A549 (cell line): ENCODE data around the gene PIK3R1. TPM values are rescaled to one million over a fixed set of nuclear protein-coding genes. Genes with fewer than 3 reads are reported as not detected.

Source experiments
- ATAC-seq, 2 experiments: fragments of 200-7000 bp in 1 of 2; fragments of >200 bp in 1 of 2; cut with Nextera tagmentation in 1 of 2; cut with Tn5 transposase in 1 of 2; 3 replicates each; pipeline versions ENCODE4 v1.8.0 to v1.9.1; 2018 to 2020; ENCODE audit warnings: mild to moderate bottlenecking in 1 of 2, moderate library complexity in 1 of 2
- CTCF ChIA-PET: fragments of 300-600 bp; sonication (Branson Sonifier 250); formaldehyde crosslinking; extraction: SDS; loops from one replicate; lab custom pipeline; 2021; ENCODE audit warnings: antibody characterized with exemption, inconsistent platforms; lab: Yijun Ruan, JAX
- POLR2A ChIA-PET: fragments of 350-600 bp; formaldehyde crosslinking; extraction: SDS; loops from one replicate; lab custom pipeline; 2021; ENCODE audit warnings: antibody characterized with exemption, inconsistent platforms; lab: Yijun Ruan, JAX
- DNase-seq, 2 experiments: peaks; one replicate each; pipeline versions ENCODE4 v3.0.0 to v3.0.0-alpha.2; 2011 to 2016; ENCODE audit warnings: low read depth in 1 of 2, low spot score in 1 of 2
- FAIRE-seq: peaks from 2 replicates; lab custom pipeline; 2011; peaks lifted over from hg19 to GRCh38; lab: Jason Lieb, UNC
- H3K27ac ChIP-seq, 2 experiments: fragments of >200 bp; sonication (Bioruptor Twin); formaldehyde crosslinking; 3 replicates each; pipeline ENCODE4 v1.5.1; 2016 to 2017
- H3K4me1 ChIP-seq: fragments of >200 bp; sonication (Bioruptor Twin); formaldehyde crosslinking; 3 replicates; pipeline ENCODE4 v1.6.1; 2016
- H3K4me2 ChIP-seq: fragments of >200 bp; sonication (Bioruptor Twin); formaldehyde crosslinking; 3 replicates; pipeline ENCODE4 v1.6.1; 2016
- H3K4me3 ChIP-seq: fragments of >200 bp; sonication (Bioruptor Twin); formaldehyde crosslinking; 3 replicates; pipeline ENCODE4 v1.5.1; 2016
- H3K9me3 ChIP-seq: fragments of >200 bp; sonication (Bioruptor Twin); formaldehyde crosslinking; 3 replicates; pipeline ENCODE4 v1.6.1; 2016
- BHLHE40 ChIP-seq: IDR thresholded peaks from 2 replicates; pipeline ENCODE4 v1.6.1; 2012; ENCODE audit warnings: low read depth, low read length, inconsistent platforms
- CEBPB ChIP-seq, 2 experiments: fragments of >200 bp in 1 of 2; sonication (Bioruptor Twin) in 1 of 2; formaldehyde crosslinking in 1 of 2; IDR thresholded peaks; 2 replicates each; pipeline ENCODE4 v1.6.1; 2012 to 2016
- EP300 ChIP-seq, 2 experiments: fragments of >200 bp; sonication (Bioruptor Twin); formaldehyde crosslinking; IDR thresholded peaks; 2 replicates in 1 of 2; 3 replicates in 1 of 2; pipeline ENCODE4 v1.6.1; 2016 to 2017
- FOSB ChIP-seq: fragments of 250-450 bp; sonication (Bioruptor Pico); IDR thresholded peaks from 2 replicates; pipeline ENCODE4 v1.5.0; 2020; ENCODE audit warnings: mild to moderate bottlenecking, moderate library complexity
- FOSL2 ChIP-seq, 2 experiments: fragments of 450-650 bp in 1 of 2; fragments of >200 bp in 1 of 2; sonication (Bioruptor Twin) in 1 of 2; formaldehyde crosslinking; IDR thresholded peaks; 2 replicates each; pipeline versions ENCODE4 v1.5.0 to v1.6.1; 2016 to 2020; ENCODE audit warnings: mild to moderate bottlenecking in 1 of 2, moderate library complexity in 1 of 2
- HEYL ChIP-seq: fragments of 250-450 bp; sonication (Bioruptor Pico); IDR thresholded peaks from 2 replicates; pipeline ENCODE4 v1.8.0; 2021; ENCODE audit warnings: mild to moderate bottlenecking, moderate library complexity
- HOXA7 ChIP-seq: fragments of 250-450 bp; sonication (Bioruptor Pico); IDR thresholded peaks from 2 replicates; pipeline ENCODE4 v1.5.0; 2020; ENCODE audit warnings: mild to moderate bottlenecking, moderate library complexity
- HOXB13 ChIP-seq: fragments of 250-450 bp; sonication (Bioruptor Pico); IDR thresholded peaks from 2 replicates; pipeline ENCODE4 v1.5.0; 2020; ENCODE audit warnings: low read depth, mild to moderate bottlenecking, moderate library complexity
- HOXB5 ChIP-seq: fragments of 250-450 bp; sonication (Bioruptor Pico); IDR thresholded peaks from 2 replicates; pipeline ENCODE4 v1.5.0; 2020; ENCODE audit warnings: mild to moderate bottlenecking, moderate library complexity
- KDM5A ChIP-seq: fragments of 200-600 bp; sonication (generic); IDR thresholded peaks from 2 replicates; pipeline ENCODE4 v1.6.1; 2016; ENCODE audit warnings: antibody characterized with exemption, mild to moderate bottlenecking
- MAFK ChIP-seq: fragments of 450-650 bp; IDR thresholded peaks from 2 replicates; pipeline ENCODE4 v1.6.1; 2014; ENCODE audit not compliant: partially characterized antibody
- NPAS2 ChIP-seq: fragments of 250-450 bp; sonication (Bioruptor Pico); IDR thresholded peaks from 2 replicates; pipeline ENCODE4 v1.8.0; 2022; ENCODE audit warnings: mild to moderate bottlenecking, moderate library complexity, borderline replicate concordance
- PHF8 ChIP-seq: fragments of 200-600 bp; sonication (generic); IDR thresholded peaks from 2 replicates; pipeline ENCODE4 v1.6.1; 2016; ENCODE audit warnings: low read depth, mild to moderate bottlenecking, antibody characterized with exemption, moderate library complexity, borderline replicate concordance
- RARB ChIP-seq: fragments of 250-450 bp; sonication (Bioruptor Pico); IDR thresholded peaks from 2 replicates; pipeline ENCODE4 v1.8.0; 2021; ENCODE audit warnings: mild to moderate bottlenecking, moderate library complexity
- RCOR1 ChIP-seq: fragments of 150-350 bp; IDR thresholded peaks from 2 replicates; pipeline ENCODE4 v1.6.1; 2014; ENCODE audit warnings: antibody characterized with exemption, low read length, low read depth
- SMC3 ChIP-seq: fragments of >200 bp; sonication (Bioruptor Twin); formaldehyde crosslinking; IDR thresholded peaks from 3 replicates; pipeline ENCODE4 v1.6.1; 2018; ENCODE audit warnings: inconsistent platforms
- TFCP2L1 ChIP-seq: fragments of 250-450 bp; sonication (Bioruptor Pico); IDR thresholded peaks from 2 replicates; pipeline ENCODE4 v1.5.0; 2021; ENCODE audit warnings: mild to moderate bottlenecking
- ZFP36 ChIP-seq: fragments of 450-650 bp; IDR thresholded peaks from 2 replicates; pipeline ENCODE4 v1.6.1; 2014; ENCODE audit warnings: borderline replicate concordance; ENCODE audit not compliant: partially characterized antibody
- WGBS: methylation state at CpG from one replicate; pipeline ENCODE4 v1.1.6; 2017; ENCODE audit errors: missing lambda C conversion rate; 5-methylcytosine and 5-hydroxymethylcytosine counted together
- polyA plus RNA-seq, 4 experiments: library from polyadenylated mRNA; depleted of rRNA in 3 of 4; stranded (reverse); fragments of >200 nt; fragmentation: RNase III in 1 of 4; extraction: RNeasy Plus Mini Kit Qiagen cat#74134 plus additional on column Dnase treatment in 1 of 4; gene quantifications; 2 replicates in 3 of 4; 3 replicates in 1 of 4; pipeline ENCODE4 v1.2.3, GENCODE V29; 2011 to 2017
- TF ChIP-seq, protein P1 (sequence below): fragments of 250-450 bp; sonication (Bioruptor Pico); IDR thresholded peaks from 2 replicates; pipeline ENCODE4 v1.5.0; 2021; ENCODE audit warnings: mild to moderate bottlenecking, moderate library complexity, borderline replicate concordance
- TF ChIP-seq, protein P2 (sequence below): fragments of >200 bp; sonication (Bioruptor Twin); formaldehyde crosslinking; IDR thresholded peaks from 3 replicates; pipeline ENCODE4 v1.5.1; 2016
- TF ChIP-seq, protein P3 (sequence below): fragments of >200 bp; sonication (Bioruptor Twin); formaldehyde crosslinking; IDR thresholded peaks from 2 replicates; pipeline ENCODE4 v1.6.1; 2016
- TF ChIP-seq, protein P4 (sequence below): fragments of 450-650 bp; IDR thresholded peaks from 2 replicates; pipeline ENCODE4 v1.6.1; 2014; ENCODE audit warnings: antibody characterized with exemption

Gene PIK3R1
- polyA plus RNA-seq, 2 of the 4 experiments (the other 2 are of a cell fraction) = 5.5 to 5.7 TPM

DNA sequence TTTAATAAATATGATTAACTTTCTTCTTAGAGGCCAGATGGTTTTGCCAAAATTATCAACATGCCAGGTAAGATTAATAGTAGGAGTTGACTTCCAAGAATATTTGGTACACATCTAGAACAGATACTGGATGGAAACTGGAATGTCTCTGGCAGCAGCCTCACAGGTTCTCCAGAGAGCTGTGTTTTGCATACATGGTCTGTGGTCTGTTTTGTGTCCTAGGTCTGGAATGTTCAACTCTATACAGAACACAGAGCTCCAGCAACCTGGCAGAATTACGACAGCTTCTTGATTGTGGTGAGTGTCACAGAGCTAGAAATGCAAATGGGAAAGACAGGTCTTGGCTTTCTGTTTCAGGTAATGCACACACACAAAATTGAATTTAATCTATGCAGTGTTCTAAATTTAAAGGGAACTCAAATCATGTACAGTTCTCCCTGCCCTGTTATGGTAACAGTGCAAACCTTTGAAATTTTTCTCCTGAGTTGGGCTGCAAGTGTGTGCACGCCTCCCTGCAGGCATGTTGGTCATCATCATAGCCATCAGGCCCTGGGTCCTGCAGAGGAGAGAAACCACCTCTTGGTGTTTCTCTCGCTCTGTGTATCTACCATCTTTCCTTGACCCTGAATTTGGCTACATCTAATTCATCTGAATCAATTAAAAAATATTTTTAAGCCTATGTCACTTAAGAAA, 58.3 kb downstream of the PIK3R1 start:
- DNase-seq (no peak), FAIRE-seq (no peak), ATAC-seq (no peak)
- CTCF ChIA-PET = interaction anchor here (0.9 to 1.6 kb wide), 3 partner anchors 12 to 374 kb away, joined by 3 to 9 read pairs (median 5); no protein-coding TSS in a partner anchor
- Histone ChIP-seq H3K27ac (no peak overlapping the region), H3K4me1 (no peaks in the 10 kb centered on the region; the same call in 2 of the 3 replicates), H3K4me3 (no peak overlapping the region), H3K9me3 (no peaks in the 10 kb centered on the region), H3K4me2 (no peak overlapping the region)
- POLR2A ChIA-PET = no interaction called here
- TF ChIP-seq FOSL2 (IDR thresholded peaks at IDR 0.05) = no peak
- TF ChIP-seq FOSL2 (CRISPR knock-in tag; IDR thresholded peaks at IDR 0.05) = no peak
- 95% methylated on average over 3 of the region's 3 CpGs for WGBS

DNA sequence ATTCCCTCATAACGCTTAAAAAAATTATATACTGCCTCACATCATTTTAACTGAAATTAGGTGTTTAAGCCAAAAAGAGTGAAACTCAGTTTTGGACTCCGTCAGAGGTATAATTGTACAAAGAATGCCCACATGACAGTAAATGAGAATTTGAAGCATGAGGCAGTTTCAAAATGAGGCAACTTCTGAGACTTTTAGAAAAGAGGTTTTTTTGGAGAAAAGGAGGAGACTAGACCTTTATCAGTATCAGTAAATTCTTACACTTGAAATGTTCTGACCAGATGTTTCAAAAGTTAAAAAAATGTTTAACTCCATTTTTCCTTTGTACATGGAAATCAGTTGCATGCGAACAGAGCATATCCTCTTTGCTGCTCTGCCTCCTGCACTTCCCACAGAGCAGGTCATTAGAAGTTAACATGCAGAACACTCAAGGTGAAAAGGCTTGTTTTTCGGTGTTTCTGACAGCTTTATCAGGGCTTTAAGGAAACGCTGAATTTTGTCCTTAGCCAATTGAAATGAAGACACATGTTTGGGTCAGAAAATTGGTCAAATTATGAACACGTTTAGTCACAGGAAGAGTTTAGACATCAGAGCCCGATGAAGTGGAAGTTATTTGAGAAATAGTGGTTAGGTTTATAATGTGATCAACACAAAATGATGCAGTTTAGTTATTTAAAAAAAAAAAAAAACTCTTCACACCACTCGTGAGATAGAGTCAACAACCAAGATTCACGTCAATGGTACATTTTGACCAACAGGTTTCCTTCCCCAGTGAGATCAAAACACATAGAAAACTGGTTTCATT, 59.5 kb downstream of the PIK3R1 start:
- no peak for TF ChIP-seq FOSB (CRISPR knock-in tag)
- TF ChIP-seq NPAS2 (CRISPR knock-in tag) = no peak
- TF ChIP-seq, protein P1, sequence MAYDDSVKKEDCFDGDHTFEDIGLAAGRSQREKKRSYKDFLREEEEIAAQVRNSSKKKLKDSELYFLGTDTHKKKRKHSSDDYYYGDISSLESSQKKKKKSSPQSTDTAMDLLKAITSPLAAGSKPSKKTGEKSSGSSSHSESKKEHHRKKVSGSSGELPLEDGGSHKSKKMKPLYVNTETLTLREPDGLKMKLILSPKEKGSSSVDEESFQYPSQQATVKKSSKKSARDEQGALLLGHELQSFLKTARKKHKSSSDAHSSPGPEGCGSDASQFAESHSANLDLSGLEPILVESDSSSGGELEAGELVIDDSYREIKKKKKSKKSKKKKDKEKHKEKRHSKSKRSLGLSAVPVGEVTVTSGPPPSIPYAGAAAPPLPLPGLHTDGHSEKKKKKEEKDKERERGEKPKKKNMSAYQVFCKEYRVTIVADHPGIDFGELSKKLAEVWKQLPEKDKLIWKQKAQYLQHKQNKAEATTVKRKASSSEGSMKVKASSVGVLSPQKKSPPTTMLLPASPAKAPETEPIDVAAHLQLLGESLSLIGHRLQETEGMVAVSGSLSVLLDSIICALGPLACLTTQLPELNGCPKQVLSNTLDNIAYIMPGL (CRISPR knock-in tag) = no peak
- no peak for TF ChIP-seq HEYL (CRISPR knock-in tag)
- TF ChIP-seq CEBPB (IDR thresholded peaks at IDR 0.05) = no peak
- TF ChIP-seq ZFP36 = no peak
- TF ChIP-seq HOXA7 (CRISPR knock-in tag) = no peak
- TF ChIP-seq MAFK = no peak
- TF ChIP-seq, protein P2, sequence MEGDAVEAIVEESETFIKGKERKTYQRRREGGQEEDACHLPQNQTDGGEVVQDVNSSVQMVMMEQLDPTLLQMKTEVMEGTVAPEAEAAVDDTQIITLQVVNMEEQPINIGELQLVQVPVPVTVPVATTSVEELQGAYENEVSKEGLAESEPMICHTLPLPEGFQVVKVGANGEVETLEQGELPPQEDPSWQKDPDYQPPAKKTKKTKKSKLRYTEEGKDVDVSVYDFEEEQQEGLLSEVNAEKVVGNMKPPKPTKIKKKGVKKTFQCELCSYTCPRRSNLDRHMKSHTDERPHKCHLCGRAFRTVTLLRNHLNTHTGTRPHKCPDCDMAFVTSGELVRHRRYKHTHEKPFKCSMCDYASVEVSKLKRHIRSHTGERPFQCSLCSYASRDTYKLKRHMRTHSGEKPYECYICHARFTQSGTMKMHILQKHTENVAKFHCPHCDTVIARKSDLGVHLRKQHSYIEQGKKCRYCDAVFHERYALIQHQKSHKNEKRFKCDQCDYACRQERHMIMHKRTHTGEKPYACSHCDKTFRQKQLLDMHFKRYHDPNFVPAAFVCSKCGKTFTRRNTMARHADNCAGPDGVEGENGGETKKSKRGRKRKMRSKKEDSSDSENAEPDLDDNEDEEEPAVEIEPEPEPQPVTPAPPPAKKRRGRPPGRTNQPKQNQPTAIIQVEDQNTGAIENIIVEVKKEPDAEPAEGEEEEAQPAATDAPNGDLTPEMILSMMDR = no peak
- no peak for TF ChIP-seq RARB (CRISPR knock-in tag)
- no peak for TF ChIP-seq BHLHE40
- Histone ChIP-seq H3K27ac (no peak overlapping the region), H3K4me1 (no peaks in the 10 kb centered on the region), H3K4me2 (no peak overlapping the region), H3K9me3 (no peaks in the 10 kb centered on the region), H3K4me3 (no peak overlapping the region)
- ATAC-seq = no peak
- FAIRE-seq = no peak
- ChIA-PET CTCF (interaction anchor here (0.6 to 1.8 kb wide), 2 partner anchors 12 to 1028 kb away, joined by 3 to 8 read pairs; no protein-coding TSS in a partner anchor), POLR2A (no interaction called here)
- no peak for DNase-seq
- WGBS = 91% methylated on average over 9 of the region's 9 CpGs

DNA sequence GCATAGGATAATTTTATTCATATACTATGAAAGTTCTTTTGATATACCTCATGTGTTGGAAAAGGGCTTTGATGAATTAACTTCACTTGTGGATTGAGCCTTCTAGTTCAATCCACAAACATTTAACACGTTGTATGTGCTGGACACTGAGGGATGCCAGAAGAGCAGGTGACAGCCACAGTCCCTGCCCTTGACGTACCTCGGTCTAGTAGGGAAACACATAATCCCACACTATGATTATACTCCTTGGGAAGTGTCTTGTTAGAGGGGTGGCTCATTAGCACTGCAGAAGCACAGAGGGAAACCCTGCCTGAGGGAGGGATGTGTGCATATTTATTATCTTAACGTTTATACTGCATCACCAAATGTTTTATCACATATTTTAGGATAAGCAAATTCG, 61.2 kb downstream of the PIK3R1 start:
- CTCF ChIA-PET = interaction anchor here (1.8 kb wide), 1 partner anchor 10 kb away, joined by 8 read pairs; no protein-coding TSS in a partner anchor
- no peak for FAIRE-seq
- H3K4me2 ChIP-seq = no peak overlapping the region
- no peak overlapping the region for H3K27ac ChIP-seq
- H3K4me3 ChIP-seq = no peak overlapping the region
- H3K9me3 ChIP-seq = no peaks in the 10 kb centered on the region
- DNase-seq = no peak
- H3K4me1 ChIP-seq = no peaks in the 10 kb centered on the region
- 81% methylated on average over 5 of the region's 5 CpGs for WGBS
- POLR2A ChIA-PET = no interaction called here
- ATAC-seq = no peak
- no peak for TF ChIP-seq HEYL (CRISPR knock-in tag)
- TF ChIP-seq RCOR1 = no peak
- no peak for TF ChIP-seq TFCP2L1
- no peak for TF ChIP-seq HOXB5 (CRISPR knock-in tag)
- TF ChIP-seq EP300 (IDR thresholded peaks at IDR 0.05) = no peak
- no peak for TF ChIP-seq SMC3
- no peak for TF ChIP-seq KDM5A
- TF ChIP-seq MAFK = no peak
- no peak for TF ChIP-seq PHF8
- TF ChIP-seq, protein P3, sequence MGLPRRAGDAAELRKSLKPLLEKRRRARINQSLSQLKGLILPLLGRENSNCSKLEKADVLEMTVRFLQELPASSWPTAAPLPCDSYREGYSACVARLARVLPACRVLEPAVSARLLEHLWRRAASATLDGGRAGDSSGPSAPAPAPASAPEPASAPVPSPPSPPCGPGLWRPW = no peak
- TF ChIP-seq, protein P4, sequence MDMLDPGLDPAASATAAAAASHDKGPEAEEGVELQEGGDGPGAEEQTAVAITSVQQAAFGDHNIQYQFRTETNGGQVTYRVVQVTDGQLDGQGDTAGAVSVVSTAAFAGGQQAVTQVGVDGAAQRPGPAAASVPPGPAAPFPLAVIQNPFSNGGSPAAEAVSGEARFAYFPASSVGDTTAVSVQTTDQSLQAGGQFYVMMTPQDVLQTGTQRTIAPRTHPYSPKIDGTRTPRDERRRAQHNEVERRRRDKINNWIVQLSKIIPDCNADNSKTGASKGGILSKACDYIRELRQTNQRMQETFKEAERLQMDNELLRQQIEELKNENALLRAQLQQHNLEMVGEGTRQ = no peak
- no peak for TF ChIP-seq HOXB13 (CRISPR knock-in tag)
- TF ChIP-seq, all 56 proteins: peak for 0
